ENCODE results near the gene RGSL1.

DNA sequence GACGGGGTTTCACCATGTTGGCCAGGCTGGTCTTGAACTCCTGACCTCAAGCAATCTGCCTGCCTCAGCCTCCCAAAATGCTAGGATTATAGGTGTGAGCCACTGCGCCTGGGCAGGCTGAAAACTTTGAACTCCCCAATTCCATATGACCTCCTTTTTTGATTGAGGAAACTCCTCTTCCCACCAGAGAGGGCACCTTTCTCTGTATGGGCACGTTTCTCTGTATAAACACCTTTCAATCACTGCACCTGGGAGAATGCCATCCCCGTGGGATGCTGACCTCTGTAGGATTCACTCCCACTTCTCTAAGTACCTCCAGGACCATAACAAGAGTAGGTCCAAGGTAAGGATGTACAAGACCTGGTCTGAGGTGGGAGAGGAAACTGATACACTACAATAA is 39.8 kb upstream of the RGSL1 start:
- TF ChIP-seq POLR2AphosphoS5 (IDR thresholded peaks at IDR 0.05; ENCODE audit: low read depth, low read length) (no peak), POLR2A (IDR thresholded peaks at IDR 0.05; ENCODE audit: low read depth, low read length) (no peak), TAF1 (IDR thresholded peaks at IDR 0.05; ENCODE audit: borderline replicate concordance, low read depth, low read length) (no peak)

Measured in GM12892 (cell line).